Activated naive CD4-positive, alpha-beta T cell treated with Interleukin-2 at 50 U/mL for 16 hours (primary cell): Measurements from ENCODE around the gene RARG.

Experiments
- DNase-seq: peaks from one replicate; pipeline ENCODE4 v3.0.0-alpha.2; 2020

RARG gene

DNA sequence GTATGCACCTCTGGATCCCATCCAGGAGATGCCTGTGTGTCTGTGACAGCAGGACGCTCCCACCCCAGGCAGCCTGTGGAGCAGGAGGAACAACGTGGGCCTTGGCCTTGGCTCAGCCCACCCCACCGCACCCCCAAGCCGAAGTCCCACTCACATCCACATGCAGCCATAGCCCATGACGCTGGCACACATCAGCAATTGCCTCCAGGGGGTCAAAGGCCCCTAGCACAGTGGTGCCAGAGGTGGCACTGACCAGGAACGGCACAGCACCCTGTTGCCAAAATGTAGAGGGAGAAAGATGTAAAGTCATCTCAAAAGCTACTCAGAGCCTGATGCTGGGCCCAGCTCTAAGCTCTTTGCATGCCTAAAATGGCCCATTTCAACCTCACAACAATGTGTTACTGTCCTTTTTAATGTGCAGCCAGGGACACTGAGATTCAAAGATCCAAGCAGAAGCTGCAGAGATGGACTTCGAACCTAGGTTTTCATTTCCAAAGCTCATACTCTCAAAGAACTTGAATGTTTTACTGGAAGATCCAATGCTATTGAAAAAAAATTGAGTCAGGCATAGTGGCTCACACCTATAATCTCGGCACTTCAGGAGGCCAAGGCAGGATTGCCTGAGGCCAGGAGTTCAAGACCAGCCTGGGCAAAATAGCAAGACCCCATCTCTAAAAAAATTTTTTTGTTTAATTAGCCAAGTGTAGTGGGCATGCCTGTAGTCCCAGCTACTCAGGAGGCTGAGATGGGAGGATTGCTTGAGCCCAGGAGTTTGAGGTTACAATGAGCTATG is 70.7 kb downstream of the RARG start:
- no peak for DNase-seq

DNA sequence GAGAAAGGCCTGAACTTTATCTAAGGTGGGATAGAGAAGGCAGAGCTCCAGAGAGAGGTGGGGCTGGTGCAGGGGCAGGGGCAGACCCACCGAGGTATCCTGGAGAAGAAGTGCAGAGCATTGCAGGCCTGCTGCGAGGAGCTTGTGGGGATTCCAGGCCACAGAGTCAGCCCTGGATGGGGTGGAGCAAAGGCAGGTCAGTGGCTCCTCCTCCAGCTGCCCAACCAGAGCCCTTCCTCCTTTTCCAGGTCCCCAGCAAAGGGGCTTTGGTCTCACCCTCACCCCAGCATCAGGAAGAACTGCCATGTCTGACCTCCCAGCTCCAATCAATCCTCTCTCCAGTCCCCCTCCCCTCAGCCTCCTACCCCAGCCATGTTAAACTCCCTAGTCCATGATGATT is 71.3 kb downstream of the RARG start:
- DNase-seq: no peak
